ENCODE data around the gene IER5. TPM values are rescaled to one million over a fixed set of nuclear protein-coding genes. Genes with fewer than 3 reads are reported as not detected.
A peak's percentile ranks its signal among the peaks of the same experiment; 100 is the strongest.

The IER5 gene
- total RNA-seq, 1 donor from 2014 or later = 29.1 TPM

- peak; percentile 41 for DNase-seq
These were observed 10.9 kb downstream of the IER5 start for GRCh38 chr1:181099152-181100014.

DNA sequence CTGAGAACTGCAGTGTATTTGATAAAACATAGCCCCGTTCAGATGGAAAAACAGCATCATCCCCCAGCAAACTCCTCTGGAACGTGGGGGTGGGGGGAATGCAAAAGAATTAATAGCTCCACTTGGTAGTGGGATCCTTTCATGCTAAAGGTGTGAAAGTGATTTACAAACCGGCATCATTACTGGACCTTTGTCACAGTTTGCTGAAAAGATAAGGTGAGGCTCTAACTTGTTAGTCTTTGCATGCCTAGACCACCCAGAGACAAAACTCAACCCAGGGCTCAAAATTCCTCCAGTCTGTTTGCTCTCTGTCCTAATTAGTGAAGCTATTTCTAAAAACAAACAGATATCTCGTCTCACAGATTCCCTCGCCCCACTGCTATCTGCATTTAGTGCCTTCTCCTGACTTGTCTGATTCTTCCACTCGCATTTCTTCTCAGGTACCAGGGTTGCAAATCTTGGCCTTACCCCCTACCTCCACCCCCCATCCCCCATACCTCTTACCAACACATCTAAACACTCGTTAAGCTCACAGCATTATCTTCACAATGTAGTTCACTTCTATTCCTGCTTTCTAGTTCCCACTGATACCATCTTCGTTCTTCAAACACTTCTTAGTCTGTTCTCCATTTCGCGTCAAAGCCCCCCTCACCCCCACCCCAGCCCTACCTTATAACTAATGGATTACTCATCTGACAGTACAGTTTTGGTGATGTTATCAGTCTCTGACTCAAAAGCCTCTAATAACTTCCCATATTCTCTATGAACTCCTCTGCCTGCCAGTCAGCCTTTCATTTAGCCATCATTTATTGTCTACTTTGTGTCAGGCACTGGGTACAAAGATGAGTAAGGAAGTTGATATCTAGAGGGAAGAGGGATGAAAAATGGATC is 11.8 kb downstream of the IER5 start:
- peak; percentile 37 for DNase-seq

GRCh38 chr1:181100934-181101333 is 12.4 kb downstream of the IER5 start:
- no peak for DNase-seq

- DNase-seq = peak; percentile 67
These were observed 13.2 kb downstream of the IER5 start for GRCh38 chr1:181101581-181102226.

GRCh38 chr1:181102841-181103240 is 14.3 kb downstream of the IER5 start:
- DNase-seq = no peak

DNA sequence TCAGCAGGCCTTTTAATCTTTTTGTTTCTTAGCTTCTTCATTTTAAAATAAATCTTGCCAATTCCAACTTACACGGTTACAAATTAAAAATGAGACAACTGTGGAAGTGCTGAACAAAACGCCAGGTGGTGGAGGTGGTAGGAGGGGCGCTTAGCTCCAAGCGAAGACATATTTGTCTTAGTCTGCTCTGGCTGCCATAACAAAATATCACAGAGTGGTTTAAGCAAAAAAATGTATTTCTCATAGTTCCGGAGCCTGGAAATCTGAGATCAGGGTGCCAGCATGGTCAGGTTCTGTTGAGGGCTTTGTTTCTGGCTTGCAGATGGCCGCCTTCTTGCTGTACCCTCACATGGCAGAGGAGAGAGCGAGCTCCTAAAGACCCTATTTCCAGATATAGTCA is 14.9 kb downstream of the IER5 start:
- DNase-seq = no peak

- DNase-seq = no peak
These were observed 15.7 kb downstream of the IER5 start for GRCh38 chr1:181104042-181104789.

DNA sequence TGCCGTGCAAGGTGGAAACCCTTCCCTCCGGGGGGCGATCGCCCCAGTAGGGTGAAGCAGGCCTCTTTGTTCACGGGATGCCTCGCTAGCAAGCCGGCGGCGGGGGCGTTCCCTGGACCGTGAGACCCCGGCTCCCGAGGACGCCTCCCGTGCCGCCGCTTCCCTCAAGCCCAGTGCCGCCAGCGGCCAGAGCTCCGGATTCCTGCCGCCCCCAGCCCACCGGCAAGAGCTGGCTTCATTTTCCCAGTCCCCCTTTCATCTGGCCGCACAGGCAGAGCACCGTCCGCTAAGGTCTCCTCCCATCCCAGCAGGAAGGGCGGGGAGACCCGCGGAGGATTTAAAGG is 16.3 kb downstream of the IER5 start:
- DNase-seq = peak; percentile 63

DNA sequence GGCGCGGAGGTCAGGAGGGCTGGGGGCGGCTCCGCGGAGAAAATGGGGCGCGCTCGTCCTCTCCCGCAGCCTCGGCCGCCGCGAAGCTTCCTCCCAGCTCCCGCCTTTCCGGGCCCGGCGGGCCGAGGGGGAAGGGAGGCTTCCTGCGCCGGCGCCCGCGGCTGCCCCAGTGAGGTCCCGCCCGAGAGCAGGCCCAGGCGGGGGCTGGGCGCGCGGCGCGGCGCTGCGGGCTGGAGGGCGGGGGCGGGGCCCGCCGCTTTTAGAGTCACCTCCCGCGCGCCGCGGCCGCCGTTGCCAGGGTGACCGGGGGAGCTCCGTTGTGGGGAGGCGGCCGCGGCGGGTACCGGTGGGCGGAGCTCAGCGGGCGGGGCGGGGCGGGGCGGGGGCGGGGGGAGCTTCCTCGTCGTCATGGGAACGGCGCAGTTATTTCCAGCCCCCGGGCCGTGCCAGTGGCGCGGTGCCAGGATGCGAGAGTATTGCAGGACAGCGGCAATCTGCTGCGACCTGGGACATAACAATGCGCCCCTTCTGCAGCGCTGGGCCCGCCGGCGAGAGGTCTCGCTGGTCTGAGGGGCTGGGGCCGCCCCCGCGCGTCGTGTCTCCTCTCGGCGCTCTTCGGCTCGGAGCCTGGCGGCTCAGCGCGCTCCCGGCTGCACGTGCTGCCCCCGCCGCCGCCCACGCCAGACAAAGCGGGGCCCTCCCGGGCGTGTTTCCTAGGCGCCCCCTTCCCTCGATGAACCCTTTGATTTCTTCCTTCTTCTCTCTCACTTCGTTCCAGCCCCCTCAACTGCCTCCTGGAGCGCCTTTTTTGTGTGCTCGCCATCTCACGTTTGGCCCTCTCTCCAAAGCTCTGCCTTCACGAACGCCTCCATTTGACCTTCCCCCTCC is 16.9 kb downstream of the IER5 start:
- peak; percentile 94 for DNase-seq

- DNase-seq = no peak
These were observed 17.5 kb downstream of the IER5 start for GRCh38 chr1:181106022-181106312.

GRCh38 chr1:181106479-181106878 is 18.0 kb downstream of the IER5 start:
- no peak for DNase-seq

DNA sequence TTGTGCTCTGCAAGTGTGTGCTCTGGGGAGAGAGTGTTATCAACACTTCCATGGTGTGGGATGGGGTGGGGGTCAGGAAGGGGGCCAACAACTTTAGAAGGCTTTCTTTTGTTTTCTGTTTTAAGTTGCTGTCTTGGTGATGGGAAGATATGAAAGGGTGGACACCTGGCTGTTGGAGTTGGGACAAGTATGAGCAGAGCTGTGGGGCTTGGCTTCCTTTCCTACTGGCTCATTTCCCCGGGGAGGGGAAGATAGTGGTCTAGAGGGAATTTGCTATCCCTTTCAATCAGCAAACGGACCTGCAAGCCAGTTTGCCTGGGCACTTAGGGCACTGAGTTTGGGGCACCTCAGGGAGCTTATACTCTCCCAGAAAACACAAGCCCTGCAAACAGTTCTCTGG is 19.2 kb downstream of the IER5 start:
- DNase-seq = no peak

- no peak for DNase-seq
These were observed 19.9 kb downstream of the IER5 start for GRCh38 chr1:181108304-181108867.

DNA sequence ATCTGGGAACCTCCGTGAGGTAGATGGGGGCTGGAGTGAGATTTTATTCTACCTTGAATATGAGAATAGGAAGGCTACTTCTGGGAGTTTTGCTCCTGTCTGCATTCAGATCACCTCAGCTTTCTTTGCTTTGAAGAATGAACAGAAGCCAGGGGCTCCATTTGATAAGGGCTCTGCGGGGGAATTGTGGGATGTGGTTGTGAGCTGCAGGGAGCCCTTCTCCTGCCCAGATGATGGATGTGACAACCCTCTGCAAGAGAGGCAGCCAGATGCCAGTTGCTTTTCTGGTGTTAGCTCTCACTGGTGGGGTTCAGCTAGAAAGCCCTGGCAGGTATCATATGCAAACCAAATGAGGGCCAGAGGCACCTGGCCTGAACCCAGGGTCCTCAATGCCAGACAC is 21.5 kb downstream of the IER5 start:
- DNase-seq = no peak

DNA sequence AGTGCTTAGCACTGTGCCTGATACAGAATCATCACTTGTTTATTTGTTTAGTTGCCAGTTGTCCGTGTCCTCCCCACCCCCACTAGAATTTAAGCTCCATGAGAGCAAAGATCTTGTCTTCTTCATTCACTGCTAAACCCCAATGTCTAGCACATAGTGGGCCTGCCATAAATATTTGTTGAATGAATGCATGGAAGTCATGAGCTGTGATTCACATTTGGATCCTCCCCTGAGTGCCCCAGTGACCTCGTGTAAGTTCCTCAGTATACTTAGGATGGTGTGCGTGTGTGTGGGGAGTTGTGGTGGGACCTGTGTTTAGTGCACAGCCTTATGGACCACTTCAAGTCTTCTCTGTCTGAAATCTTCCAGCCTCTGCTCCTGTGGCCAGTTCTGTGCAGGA is 23.1 kb downstream of the IER5 start:
- no peak for DNase-seq

DNA sequence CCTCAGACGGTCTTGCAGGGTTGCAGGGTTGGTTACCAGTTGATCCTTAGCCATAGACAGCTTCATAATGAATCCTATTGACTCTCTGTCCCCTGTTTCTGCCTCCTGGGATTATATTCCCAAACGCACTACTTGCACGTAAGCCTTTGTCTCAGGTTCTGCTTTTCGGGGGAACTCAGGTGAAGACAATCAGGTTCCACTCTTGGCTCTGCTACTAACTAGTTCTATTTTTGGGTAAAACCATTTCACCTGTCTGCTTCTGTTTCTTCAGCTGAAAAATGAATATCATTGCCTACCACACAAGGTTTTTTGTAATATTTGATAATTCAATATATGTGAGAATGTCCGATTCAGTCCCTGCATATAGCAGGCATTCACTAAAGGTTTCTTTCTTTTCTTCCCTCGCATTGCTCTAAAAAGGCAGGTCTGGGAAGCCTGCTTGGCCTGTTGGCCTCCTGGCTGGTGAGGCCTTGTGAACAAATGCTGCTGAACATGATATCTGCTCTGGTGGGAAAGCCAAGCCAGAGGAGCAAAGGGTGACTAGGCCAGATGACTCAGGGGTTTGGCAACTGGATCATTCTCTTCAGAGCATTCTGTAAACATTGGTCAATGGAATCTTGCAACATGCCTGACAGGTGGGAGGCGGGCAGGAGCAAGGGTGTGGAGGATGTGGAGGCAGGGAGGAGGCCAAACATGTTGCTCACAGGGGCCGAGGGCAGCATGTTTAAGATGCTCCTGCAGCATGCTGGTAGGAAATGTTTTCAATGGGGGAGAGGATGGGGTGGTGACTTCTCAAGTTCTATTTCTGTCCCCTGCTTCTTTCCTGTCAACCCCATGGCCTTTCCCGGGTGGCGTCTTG is 23.8 kb downstream of the IER5 start:
- DNase-seq = peak; percentile 91

- no peak for DNase-seq
These were observed 24.6 kb downstream of the IER5 start for GRCh38 chr1:181113059-181113641.

DNA sequence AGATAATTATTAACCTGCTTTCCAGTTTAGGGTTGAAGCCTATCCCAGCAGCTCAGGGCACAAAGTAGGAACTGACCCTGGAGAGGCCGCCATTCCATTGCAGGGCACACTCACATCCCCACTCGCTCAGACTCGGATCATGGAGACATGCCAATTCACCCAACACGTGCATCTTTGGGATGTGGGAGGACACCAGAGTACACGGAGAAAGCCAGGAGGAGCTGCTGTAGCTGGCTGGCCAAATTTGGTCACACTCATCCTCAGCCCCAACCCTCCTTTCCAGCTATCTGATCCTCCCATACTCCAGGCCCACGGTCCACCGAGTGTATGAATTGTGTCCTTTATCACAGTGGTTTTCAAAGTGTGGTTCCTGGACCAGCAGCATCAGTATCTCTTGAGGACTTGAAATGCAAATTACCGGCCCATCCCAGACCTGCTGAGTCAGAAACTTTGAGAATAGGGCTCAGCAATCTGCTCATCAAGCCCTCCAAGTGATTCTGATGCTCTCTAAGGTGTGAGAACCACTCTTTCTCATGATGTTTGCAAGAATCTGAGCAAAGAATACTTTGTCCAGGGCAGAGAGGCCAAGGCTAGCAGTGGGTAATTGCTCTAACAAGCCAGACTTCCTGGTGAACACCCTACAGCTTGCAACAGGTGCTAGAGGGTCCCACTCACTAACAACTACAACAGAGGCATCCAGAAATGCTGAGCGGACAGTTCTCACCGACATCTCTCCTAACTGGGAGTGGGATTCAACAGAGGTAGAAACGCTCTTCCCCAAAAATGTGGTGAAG is 26.3 kb downstream of the IER5 start:
- DNase-seq = no peak

DNA sequence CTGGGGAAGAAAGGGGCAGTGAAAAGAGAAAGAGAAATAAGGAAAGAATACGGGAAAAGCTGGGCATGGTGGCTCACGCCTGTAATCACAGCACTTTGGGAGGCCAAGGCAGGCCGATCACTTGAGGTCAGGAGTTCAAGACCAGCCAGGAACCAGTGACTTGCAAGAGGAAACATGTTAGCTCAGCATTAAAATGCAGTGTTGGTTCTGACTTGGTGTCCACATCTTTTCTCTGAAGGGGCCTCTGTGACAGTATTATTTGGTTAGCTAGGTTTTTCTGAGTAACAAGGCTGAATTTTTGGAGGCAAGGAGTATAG is 26.8 kb downstream of the IER5 start:
- DNase-seq = no peak

Data from dermis blood vessel endothelial cell (primary cell).